Uterus (tissue), 4 donors: ENCODE data around the gene RENBP. TPM values are rescaled to one million over a fixed set of nuclear protein-coding genes. Genes with fewer than 3 reads are reported as not detected.
A peak's percentile ranks its signal among the peaks of the same experiment; 100 is the strongest.
"Not testable (repeated sequence)": the region's sequence is repeated elsewhere in the genome, so short reads cannot be mapped to it uniquely, and the experiment has no call there.

Experiments used
- DNase-seq, 2 donors: peaks; one replicate each; pipeline ENCODE4 v3.0.0-alpha.2; 2019 to 2020
- H3K27ac ChIP-seq, 2 donors: fragments of 200-600 bp; sonication (generic); 1 replicate in 1 of 2; 2 replicates in 1 of 2; pipeline ENCODE4 v1.5.1; 2016 to 2018
- H3K27me3 ChIP-seq, 2 donors: fragments of 200-600 bp; sonication (generic); one replicate each; pipeline ENCODE4 v1.5.1; 2018 to 2019; ENCODE audit warnings: control low read depth in 1 of 2
- H3K36me3 ChIP-seq, 2 donors: fragments of 200-600 bp; sonication (generic); one replicate each; pipeline ENCODE4 v1.5.1; 2019; ENCODE audit warnings: control low read depth in 1 of 2
- H3K4me1 ChIP-seq, 2 donors: fragments of 200-600 bp; sonication (generic); one replicate each; pipeline ENCODE4 v1.5.1; 2018 to 2019; ENCODE audit warnings: control low read depth in 1 of 2
- H3K4me3 ChIP-seq, 2 donors: fragments of 200-600 bp; sonication (generic); 1 replicate in 1 of 2; 2 replicates in 1 of 2; pipeline ENCODE4 v1.5.1; 2018 to 2019; ENCODE audit warnings: mild to moderate bottlenecking in 1 of 2
- H3K9me3 ChIP-seq, 2 donors: fragments of 200-600 bp; sonication (generic); one replicate each; pipeline ENCODE4 v1.5.1; 2019; ENCODE audit warnings: control low read depth in 1 of 2
- CTCF ChIP-seq, 4 experiments: fragments of 200-600 bp in 2 of 4; fragments of 450-650 bp in 2 of 4; sonication (generic) in 2 of 4; IDR thresholded peaks; one replicate each; pipeline ENCODE4 v1.5.1; 2016 to 2019; ENCODE audit warnings: antibody characterized with exemption in 4 of 4, mild to moderate bottlenecking in 2 of 4, moderate library complexity in 1 of 4
- POLR2A ChIP-seq, 2 donors: fragments of 450-650 bp; IDR thresholded peaks; one replicate each; pipeline ENCODE4 v1.6.1; 2016; ENCODE audit warnings: antibody characterized with exemption in 2 of 2, mild to moderate bottlenecking in 1 of 2, moderate library complexity in 1 of 2
- intact Hi-C: fragments of 100-400 bp; cut with DNase I; formaldehyde crosslinking; loops from one replicate; pipeline ENCODE4 v1.15.1; 2023; ENCODE audit warnings: low total_unique reads
- total RNA-seq, 4 donors: library from RNA; depleted of rRNA in 3 of 4; stranded (reverse); fragments of >200 nt in 3 of 4; gene quantifications; one replicate each; pipeline versions ENCODE4 v1.1.0 to v1.2.4, GENCODE V29; 2014 to 2023
- donor health status: DM: yes; HTN: yes; CAD: no.

The RENBP gene
- total RNA-seq, 4 donors from 2014 or later: 0.77 to 5.9 (median 2.6) TPM

GRCh38 chrX:153981771-153982533 is 37.5 kb upstream of the RENBP start:
- intact Hi-C loops: no loop called here
- Histone ChIP-seq H3K9me3 (no peaks in the 10 kb centered on the region), H3K27me3 (no peaks in the 10 kb centered on the region), H3K27ac (peak overlapping the region; percentile 61 to 62), H3K4me1 (no peaks in the 10 kb centered on the region), H3K36me3 (no peaks in the 10 kb centered on the region), H3K4me3 (no peak overlapping the region)
- TF ChIP-seq CTCF (IDR thresholded peaks at IDR 0.05): no peak
- no peak for TF ChIP-seq POLR2A (IDR thresholded peaks at IDR 0.05)
- peak; percentile 69 to 70 for DNase-seq

- no peaks in the 10 kb centered on the region for H3K9me3 ChIP-seq
- TF ChIP-seq CTCF (IDR thresholded peaks at IDR 0.05) (no peak), POLR2A (IDR thresholded peaks at IDR 0.05) (no peak)
- H3K36me3 ChIP-seq: no peaks in the 10 kb centered on the region
- no peaks in the 10 kb centered on the region for H3K4me1 ChIP-seq
- H3K27me3 ChIP-seq: no peaks in the 10 kb centered on the region
- intact Hi-C loops: no loop called here
- H3K4me3 ChIP-seq: no peak overlapping the region
- no peak for DNase-seq
- peak overlapping the region; percentile 61 to 62 for H3K27ac ChIP-seq
These were observed 36.8 kb upstream of the RENBP start for GRCh38 chrX:153981231-153981630.

GRCh38 chrX:153980394-153980793 is 36.0 kb upstream of the RENBP start:
- H3K4me3 ChIP-seq, H3K27me3 ChIP-seq, H3K36me3 ChIP-seq, intact Hi-C loops, H3K27ac ChIP-seq, H3K4me1 ChIP-seq, H3K9me3 ChIP-seq, DNase-seq: not testable (repeated sequence)

- no peak overlapping the region for H3K4me3 ChIP-seq
- no peaks in the 10 kb centered on the region for H3K36me3 ChIP-seq
- H3K27me3 ChIP-seq: no peaks in the 10 kb centered on the region
- no peaks in the 10 kb centered on the region for H3K9me3 ChIP-seq
- peaks cover 0 to 5% of the 10 kb centered on the region in 2 donors for H3K4me1 ChIP-seq
- TF ChIP-seq POLR2A (IDR thresholded peaks at IDR 0.05): no peak
- TF ChIP-seq CTCF (IDR thresholded peaks at IDR 0.05): no peak
- peak overlapping the region in 1 of 2 donors; percentile 7 for H3K27ac ChIP-seq
- intact Hi-C loops: no loop called here
- DNase-seq: no peak
These were observed 30.4 kb upstream of the RENBP start for GRCh38 chrX:153974726-153975286.

- Histone ChIP-seq H3K9me3 (no peaks in the 10 kb centered on the region), H3K27ac (peak overlapping the region; percentile 99), H3K27me3 (no peaks in the 10 kb centered on the region), H3K4me1 (peaks cover 0 to 5% of the 10 kb centered on the region in 2 donors), H3K4me3 (no peak overlapping the region), H3K36me3 (no peaks in the 10 kb centered on the region)
- TF ChIP-seq CTCF (IDR thresholded peaks at IDR 0.05) (no peak), POLR2A (IDR thresholded peaks at IDR 0.05) (no peak)
- no peak for DNase-seq
- intact Hi-C loops: no loop called here
These were observed 29.7 kb upstream of the RENBP start for GRCh38 chrX:153974003-153974725.
